A549 (cell line): ENCODE measurements around the gene SHE. TPM values are rescaled to one million over a fixed set of nuclear protein-coding genes. Genes with fewer than 3 reads are reported as not detected.
A peak's percentile ranks its signal among the peaks of the same experiment; 100 is the strongest.

Source experiments
- ATAC-seq, 2 experiments: fragments of 200-7000 bp in 1 of 2; fragments of >200 bp in 1 of 2; cut with Nextera tagmentation in 1 of 2; cut with Tn5 transposase in 1 of 2; 3 replicates each; pipeline versions ENCODE4 v1.8.0 to v1.9.1; 2018 to 2020; ENCODE audit warnings: mild to moderate bottlenecking in 1 of 2, moderate library complexity in 1 of 2
- CTCF ChIA-PET: fragments of 300-600 bp; sonication (Branson Sonifier 250); formaldehyde crosslinking; extraction: SDS; loops from one replicate; lab custom pipeline; 2021; ENCODE audit warnings: antibody characterized with exemption, inconsistent platforms; lab: Yijun Ruan, JAX
- POLR2A ChIA-PET: fragments of 350-600 bp; formaldehyde crosslinking; extraction: SDS; loops from one replicate; lab custom pipeline; 2021; ENCODE audit warnings: antibody characterized with exemption, inconsistent platforms; lab: Yijun Ruan, JAX
- DNase-seq, 2 experiments: peaks; one replicate each; pipeline versions ENCODE4 v3.0.0 to v3.0.0-alpha.2; 2011 to 2016; ENCODE audit warnings: low read depth in 1 of 2, low spot score in 1 of 2
- FAIRE-seq: peaks from 2 replicates; lab custom pipeline; 2011; peaks lifted over from hg19 to GRCh38; lab: Jason Lieb, UNC
- H3K27ac ChIP-seq, 2 experiments: fragments of >200 bp; sonication (Bioruptor Twin); formaldehyde crosslinking; 3 replicates each; pipeline ENCODE4 v1.5.1; 2016 to 2017
- H3K4me1 ChIP-seq: fragments of >200 bp; sonication (Bioruptor Twin); formaldehyde crosslinking; 3 replicates; pipeline ENCODE4 v1.6.1; 2016
- H3K4me2 ChIP-seq: fragments of >200 bp; sonication (Bioruptor Twin); formaldehyde crosslinking; 3 replicates; pipeline ENCODE4 v1.6.1; 2016
- H3K4me3 ChIP-seq: fragments of >200 bp; sonication (Bioruptor Twin); formaldehyde crosslinking; 3 replicates; pipeline ENCODE4 v1.5.1; 2016
- H3K9me3 ChIP-seq: fragments of >200 bp; sonication (Bioruptor Twin); formaldehyde crosslinking; 3 replicates; pipeline ENCODE4 v1.6.1; 2016
- ATOH8 ChIP-seq: fragments of 250-450 bp; sonication (Bioruptor Pico); IDR thresholded peaks from 2 replicates; pipeline ENCODE4 v1.5.0; 2020; ENCODE audit warnings: low read depth, mild to moderate bottlenecking, moderate library complexity
- BCL3 ChIP-seq: fragments of >200 bp; sonication (Bioruptor Twin); formaldehyde crosslinking; IDR thresholded peaks from 3 replicates; pipeline ENCODE4 v1.6.1; 2016
- CBX8 ChIP-seq: fragments of 200-600 bp; sonication (generic); IDR thresholded peaks from 2 replicates; pipeline ENCODE4 v1.6.1; 2016
- CHD2 ChIP-seq: fragments of 150-350 bp; IDR thresholded peaks from 2 replicates; pipeline ENCODE4 v1.6.1; 2014; ENCODE audit warnings: low read length; ENCODE audit not compliant: partially characterized antibody
- CHD4 ChIP-seq: fragments of 200-600 bp; sonication (generic); IDR thresholded peaks from 2 replicates; pipeline ENCODE4 v1.6.1; 2016; ENCODE audit warnings: antibody characterized with exemption, mild to moderate bottlenecking, borderline replicate concordance
- EHF ChIP-seq: fragments of 250-450 bp; sonication (Bioruptor Pico); IDR thresholded peaks from 2 replicates; pipeline ENCODE4 v1.5.0; 2020; ENCODE audit warnings: mild to moderate bottlenecking
- ESRRA ChIP-seq: fragments of 150-350 bp; IDR thresholded peaks from 2 replicates; pipeline ENCODE4 v1.6.1; 2014; ENCODE audit warnings: mild to moderate bottlenecking, low read length, borderline replicate concordance
- FOSB ChIP-seq: fragments of 250-450 bp; sonication (Bioruptor Pico); IDR thresholded peaks from 2 replicates; pipeline ENCODE4 v1.5.0; 2020; ENCODE audit warnings: mild to moderate bottlenecking, moderate library complexity
- GATA3 ChIP-seq: IDR thresholded peaks from 2 replicates; pipeline ENCODE4 v1.6.1; 2012; ENCODE audit warnings: borderline replicate concordance
- HOXB5 ChIP-seq: fragments of 250-450 bp; sonication (Bioruptor Pico); IDR thresholded peaks from 2 replicates; pipeline ENCODE4 v1.5.0; 2020; ENCODE audit warnings: mild to moderate bottlenecking, moderate library complexity
- JUN ChIP-seq, 2 experiments: fragments of >200 bp; sonication (Bioruptor Twin); formaldehyde crosslinking; IDR thresholded peaks; 2 replicates in 1 of 2; 3 replicates in 1 of 2; pipeline ENCODE4 v1.6.1; 2016 to 2017
- KDM1A ChIP-seq: fragments of 200-600 bp; sonication (generic); IDR thresholded peaks from 2 replicates; pipeline ENCODE4 v1.6.1; 2016; ENCODE audit warnings: low read depth, mild to moderate bottlenecking
- MAFK ChIP-seq: fragments of 450-650 bp; IDR thresholded peaks from 2 replicates; pipeline ENCODE4 v1.6.1; 2014; ENCODE audit not compliant: partially characterized antibody
- NFE2L2 ChIP-seq: fragments of 150-350 bp; conservative IDR thresholded peaks from 2 replicates; pipeline ENCODE4 v1.6.1; 2014; ENCODE audit warnings: low read length
- NR3C1 ChIP-seq: fragments of >200 bp; sonication (Bioruptor Twin); formaldehyde crosslinking; IDR thresholded peaks from 3 replicates; pipeline ENCODE4 v1.6.1; 2017
- RAD21 ChIP-seq, 2 experiments: fragments of >200 bp in 1 of 2; sonication (Bioruptor Twin) in 1 of 2; formaldehyde crosslinking in 1 of 2; IDR thresholded peaks in 1 of 2; conservative IDR thresholded peaks in 1 of 2; 2 replicates in 1 of 2; 3 replicates in 1 of 2; pipeline ENCODE4 v1.6.1; 2012 to 2018; ENCODE audit warnings: inconsistent platforms in 1 of 2
- RFX5 ChIP-seq: fragments of 450-650 bp; IDR thresholded peaks from 2 replicates; pipeline ENCODE4 v1.7.1; 2014; ENCODE audit warnings: antibody characterized with exemption, mild to moderate bottlenecking, moderate library complexity
- RNF2 ChIP-seq: fragments of 200-600 bp; sonication (generic); IDR thresholded peaks from 2 replicates; pipeline ENCODE4 v1.6.1; 2016; ENCODE audit warnings: low read depth, mild to moderate bottlenecking, antibody characterized with exemption, moderate library complexity, borderline replicate concordance
- SMC3 ChIP-seq: fragments of >200 bp; sonication (Bioruptor Twin); formaldehyde crosslinking; IDR thresholded peaks from 3 replicates; pipeline ENCODE4 v1.6.1; 2018; ENCODE audit warnings: inconsistent platforms
- ZFP36 ChIP-seq: fragments of 450-650 bp; IDR thresholded peaks from 2 replicates; pipeline ENCODE4 v1.6.1; 2014; ENCODE audit warnings: borderline replicate concordance; ENCODE audit not compliant: partially characterized antibody
- ZNF302 ChIP-seq: fragments of 250-450 bp; sonication (Bioruptor Pico); IDR thresholded peaks from 2 replicates; pipeline ENCODE4 v1.9.0; 2021; ENCODE audit warnings: inconsistent platforms, mild to moderate bottlenecking, moderate library complexity
- ZSCAN20 ChIP-seq: fragments of 250-450 bp; sonication (Bioruptor Pico); IDR thresholded peaks from 2 replicates; pipeline ENCODE4 v1.8.0; 2022; ENCODE audit warnings: mild to moderate bottlenecking, moderate library complexity
- WGBS: methylation state at CpG from one replicate; pipeline ENCODE4 v1.1.6; 2017; ENCODE audit errors: missing lambda C conversion rate; 5-methylcytosine and 5-hydroxymethylcytosine counted together
- polyA plus RNA-seq, 4 experiments: library from polyadenylated mRNA; depleted of rRNA in 3 of 4; stranded (reverse); fragments of >200 nt; fragmentation: RNase III in 1 of 4; extraction: RNeasy Plus Mini Kit Qiagen cat#74134 plus additional on column Dnase treatment in 1 of 4; gene quantifications; 2 replicates in 3 of 4; 3 replicates in 1 of 4; pipeline ENCODE4 v1.2.3, GENCODE V29; 2011 to 2017
- TF ChIP-seq, protein P1 (sequence below): fragments of >200 bp; sonication (Bioruptor Twin); formaldehyde crosslinking; IDR thresholded peaks from 3 replicates; pipeline ENCODE4 v1.5.1; 2016

The SHE gene
- polyA plus RNA-seq, 2 of the 4 experiments (the other 2 are of a cell fraction), result 0.03 TPM; not detected in 1

GRCh38 chr1:154479764-154480421 lies 22.3 kb downstream of the SHE start:
- no peak for FAIRE-seq

DNA sequence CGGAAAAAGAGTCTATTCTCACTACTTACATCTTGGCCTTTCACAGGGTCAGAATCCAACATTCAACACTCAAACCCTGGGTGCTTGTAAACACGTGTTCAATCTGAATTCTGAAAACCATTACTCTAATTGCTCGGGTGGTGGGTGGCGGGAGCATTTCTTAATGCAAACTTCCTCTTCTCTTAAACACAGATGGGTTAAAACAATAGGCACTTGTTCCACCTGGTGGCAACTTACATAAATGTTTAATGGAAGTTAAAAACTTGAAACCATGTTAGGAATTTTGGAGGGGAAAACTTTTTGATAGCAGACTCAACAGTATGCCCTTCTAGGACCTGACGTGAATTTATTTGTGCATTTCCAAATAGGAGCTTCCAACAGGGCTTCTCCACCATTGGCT lies 23.6 kb downstream of the SHE start:
- H3K4me1 ChIP-seq, result 0 out of 3 replicates have a peak, but pooled peaks cover 5% of the 10 kb centered on the region
- H3K27ac ChIP-seq, result peak overlapping the region in 1 of 2 experiments; percentile 67; a peak in 1 of 6 replicates
- CTCF ChIA-PET, result interaction anchor here (0.6 to 5.3 kb wide), 36 partner anchors 9 to 458 kb away, joined by 3 to 79 read pairs (median 5); partner anchors contain the start of genes CHRNB2, PMVK and SHE
- TF ChIP-seq SMC3 (peak; percentile 65), NR3C1 (no peak), FOSB (no peak), ZSCAN20 (no peak), ZFP36 (no peak), GATA3 (no peak), ESRRA (no peak), RAD21 (conservative IDR thresholded peaks at IDR 0.05 in 1 of 2, IDR thresholded peaks at IDR 0.05 in 1 of 2) (peak; percentile 38 to 60), CBX8 (no peak), RNF2 (no peak), CHD2 (no peak), BCL3 (no peak), ZNF302 (CRISPR knock-in tag) (no peak)
- TF ChIP-seq, protein P1, sequence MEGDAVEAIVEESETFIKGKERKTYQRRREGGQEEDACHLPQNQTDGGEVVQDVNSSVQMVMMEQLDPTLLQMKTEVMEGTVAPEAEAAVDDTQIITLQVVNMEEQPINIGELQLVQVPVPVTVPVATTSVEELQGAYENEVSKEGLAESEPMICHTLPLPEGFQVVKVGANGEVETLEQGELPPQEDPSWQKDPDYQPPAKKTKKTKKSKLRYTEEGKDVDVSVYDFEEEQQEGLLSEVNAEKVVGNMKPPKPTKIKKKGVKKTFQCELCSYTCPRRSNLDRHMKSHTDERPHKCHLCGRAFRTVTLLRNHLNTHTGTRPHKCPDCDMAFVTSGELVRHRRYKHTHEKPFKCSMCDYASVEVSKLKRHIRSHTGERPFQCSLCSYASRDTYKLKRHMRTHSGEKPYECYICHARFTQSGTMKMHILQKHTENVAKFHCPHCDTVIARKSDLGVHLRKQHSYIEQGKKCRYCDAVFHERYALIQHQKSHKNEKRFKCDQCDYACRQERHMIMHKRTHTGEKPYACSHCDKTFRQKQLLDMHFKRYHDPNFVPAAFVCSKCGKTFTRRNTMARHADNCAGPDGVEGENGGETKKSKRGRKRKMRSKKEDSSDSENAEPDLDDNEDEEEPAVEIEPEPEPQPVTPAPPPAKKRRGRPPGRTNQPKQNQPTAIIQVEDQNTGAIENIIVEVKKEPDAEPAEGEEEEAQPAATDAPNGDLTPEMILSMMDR, result peak; percentile 40; the same call in 2 of the 3 replicates
- FAIRE-seq (no peak), ATAC-seq (no peak), DNase-seq (peak in 1 of 2 experiments; percentile 45)
- no peak overlapping the region for H3K4me3 ChIP-seq
- no peak overlapping the region for H3K4me2 ChIP-seq
- whole genome bisulfite sequencing, result 63% methylated on average over 5 of the region's 5 CpGs
- POLR2A ChIA-PET, result interaction anchor here (1.1 kb wide), 1 partner anchor 458 kb away, joined by 5 read pairs; the partner anchor contains the start of gene PMVK
- H3K9me3 ChIP-seq, result no peaks in the 10 kb centered on the region

More at GRCh38 chr1:154479764-154480421, 22.3 kb downstream of the SHE start:
- ATAC-seq (peak; percentile 95 to 99), DNase-seq (peak; percentile 86 to 93)
- WGBS, result 35% methylated on average over 9 of the region's 9 CpGs
- POLR2A ChIA-PET, result interaction anchor here (1.1 to 1.7 kb wide), 2 partner anchors 67 to 457 kb away, joined by 3 to 5 read pairs; partner anchors contain the start of gene PMVK
- TF ChIP-seq, protein P1, result peak; percentile 94
- TF ChIP-seq EHF (no peak), RAD21 (conservative IDR thresholded peaks at IDR 0.05 in 1 of 2, IDR thresholded peaks at IDR 0.05 in 1 of 2) (peak; percentile 95 to 97), JUN (IDR thresholded peaks at IDR 0.05) (no peak), RFX5 (peak; percentile 70), CHD4 (no peak), SMC3 (peak; percentile 83), NFE2L2 (no peak), ATOH8 (CRISPR knock-in tag) (no peak), HOXB5 (CRISPR knock-in tag) (no peak), MAFK (peak; percentile 100), KDM1A (no peak)
- H3K27ac ChIP-seq, result peak overlapping the region; percentile 48 to 67; a peak in 3 of 6 replicates
- CTCF ChIA-PET, result interaction anchor here (0.6 to 5.3 kb wide), 73 partner anchors 8 to 609 kb away, joined by 3 to 79 read pairs (median 4); partner anchors contain the start of genes CHRNB2, PMVK and SHE
- H3K4me3 ChIP-seq, result no peak overlapping the region
- H3K4me1 ChIP-seq, result peaks cover 9% of the 10 kb centered on the region; the same call in 2 of the 3 replicates
- H3K4me2 ChIP-seq, result peak overlapping the region; percentile 29; the same call in 1 of the 3 replicates
- no peaks in the 10 kb centered on the region for H3K9me3 ChIP-seq
